A673 (cell line): ENCODE results near the gene CACNG5.

Experiments
- CTCF ChIP-seq: fragments of 300-800, 200-600 bp; sonication (generic); conservative IDR thresholded peaks from 2 replicates; pipeline ENCODE4 v1.5.1; 2017; ENCODE audit warnings: low read depth, mild to moderate bottlenecking, antibody characterized with exemption, low read length, moderate library complexity, mixed read lengths
- EZH2 ChIP-seq: fragments of 200-600 bp; sonication (generic); IDR thresholded peaks from 2 replicates; pipeline ENCODE4 v1.6.1; 2017; ENCODE audit warnings: borderline replicate concordance, low read depth, mild to moderate bottlenecking, mixed read lengths, antibody characterized with exemption, low read length; ENCODE audit not compliant: poor library complexity, severe bottlenecking

GRCh38 chr17:66831383-66832210, 3.3 kb upstream of the CACNG5 start:
- no peak for TF ChIP-seq CTCF
- no peak for TF ChIP-seq EZH2
